Stimulated activated CD4-positive, alpha-beta T cell treated with anti-CD3 and anti-CD28 coated beads, Interleukin-2, amount 100 ng/mL, for 24 hours (primary cell): ENCODE data around the gene PIAS1.
"Not testable (repeated sequence)": the region's sequence is repeated elsewhere in the genome, so short reads cannot be mapped to it uniquely, and the experiment has no call there.

Source experiments
- DNase-seq, 2 donors: peaks; one replicate each; pipeline ENCODE4 v3.0.0-alpha.2; 2020

PIAS1 gene

DNA sequence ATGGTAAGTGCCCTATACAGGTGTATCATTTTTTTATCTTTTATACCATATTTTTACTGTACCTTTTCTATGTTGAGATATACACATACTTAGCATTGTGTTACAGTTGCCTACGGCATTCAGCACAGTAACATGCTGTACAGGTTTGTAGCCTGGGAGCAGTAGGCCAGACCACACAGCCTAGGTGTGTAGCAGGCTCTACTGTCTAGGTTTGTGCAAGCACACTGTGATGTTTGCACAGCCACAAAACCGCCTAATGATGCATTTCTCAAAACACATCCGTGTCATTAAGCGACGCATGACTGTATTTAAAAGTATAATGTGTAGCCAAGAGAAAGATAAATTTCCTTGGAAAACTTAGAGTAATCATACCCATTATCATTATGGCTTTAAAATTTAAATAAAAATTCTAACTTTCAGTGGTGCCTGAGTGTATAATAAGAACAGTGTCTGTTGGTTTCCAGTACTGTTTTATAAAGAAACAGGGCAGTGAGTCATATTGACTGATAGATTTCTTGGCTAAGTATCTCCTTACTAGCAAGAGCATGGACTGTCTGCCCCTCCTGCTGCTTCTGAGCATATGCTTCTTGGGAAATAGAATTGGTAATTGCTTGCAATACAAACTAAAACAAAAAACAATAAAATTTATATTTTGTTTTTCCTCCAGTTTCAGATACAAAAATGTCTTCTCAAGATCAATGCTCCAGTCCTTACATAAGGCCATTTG is 132.7 kb downstream of the PIAS1 start:
- no peak for DNase-seq

GRCh38 chr15:68187559-68187958 is 133.4 kb downstream of the PIAS1 start:
- no peak for DNase-seq

DNA sequence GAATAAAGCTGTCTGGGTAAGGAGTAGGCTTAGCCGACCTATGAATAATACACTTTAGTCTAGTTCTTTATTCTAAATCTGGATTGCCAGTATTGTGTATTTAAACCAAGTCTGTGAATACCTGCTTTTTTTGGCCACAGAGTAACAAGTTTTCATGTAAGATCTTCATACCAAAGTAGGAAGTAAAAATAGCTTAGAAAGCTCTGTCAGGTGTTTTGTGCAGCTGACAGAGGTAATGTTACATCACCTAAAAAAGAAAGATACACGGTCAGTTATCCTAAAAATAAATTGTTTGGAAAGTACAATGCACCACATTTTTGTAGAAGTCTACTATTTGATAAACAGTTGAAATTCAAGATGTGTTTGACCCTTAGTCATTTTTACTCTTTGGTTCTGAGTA is 134.5 kb downstream of the PIAS1 start:
- DNase-seq = no peak

- DNase-seq = no peak
Observed at GRCh38 chr15:68190048-68190447, 135.9 kb downstream of the PIAS1 start.

- DNase-seq = no peak
Observed at GRCh38 chr15:68191555-68191954, 137.4 kb downstream of the PIAS1 start.

DNA sequence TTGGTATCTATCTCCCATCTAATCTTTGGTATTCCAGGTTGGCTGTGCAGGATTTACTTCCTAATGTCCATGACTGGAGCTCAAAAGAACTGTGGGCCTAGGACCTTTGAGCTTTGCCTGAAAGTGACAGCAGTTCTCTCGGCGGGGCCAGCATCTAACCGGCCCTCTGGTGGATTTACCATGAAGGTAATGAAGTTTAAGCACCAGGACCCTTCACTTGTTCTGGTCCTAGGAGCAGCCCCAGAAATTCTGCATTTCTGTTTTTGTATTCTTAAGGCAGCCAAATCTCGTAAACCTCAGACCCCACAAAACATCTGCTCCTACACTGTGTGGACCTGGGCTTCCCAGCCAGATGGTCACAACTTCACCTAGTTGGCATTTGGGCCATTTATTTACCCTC is 138.0 kb downstream of the PIAS1 start:
- DNase-seq = no peak

DNA sequence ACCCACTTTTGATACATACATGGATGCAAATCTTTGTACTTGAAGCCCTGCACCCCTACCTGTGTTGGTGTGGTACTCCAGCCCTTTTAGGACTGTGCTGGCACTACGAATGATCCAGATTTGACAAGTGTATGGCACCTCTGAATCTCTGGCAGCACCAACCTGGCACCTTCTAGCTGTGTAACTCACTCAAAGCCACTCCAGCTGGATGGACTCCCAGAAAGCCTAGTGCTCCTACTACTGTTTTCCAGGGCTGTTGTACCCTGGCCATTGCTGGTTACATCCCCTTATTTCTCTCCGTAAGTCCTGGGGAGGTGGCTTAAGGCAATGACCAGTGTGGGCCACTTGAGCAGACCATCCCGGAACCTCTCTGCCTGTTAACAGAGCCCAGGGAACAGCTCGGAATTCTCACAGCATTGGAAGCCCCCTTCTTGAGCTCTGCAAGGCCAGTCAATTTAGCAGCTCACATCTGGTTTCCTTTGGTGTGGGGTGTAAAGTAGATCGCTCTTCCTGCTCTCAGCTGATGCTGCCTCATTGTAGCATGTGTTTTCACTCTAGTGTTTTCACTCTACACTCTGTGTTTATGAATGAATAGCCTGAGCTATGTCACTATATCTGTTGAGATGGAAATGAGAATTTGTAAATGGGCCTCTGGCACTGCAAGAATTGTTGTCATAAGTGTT is 138.8 kb downstream of the PIAS1 start:
- no peak for DNase-seq

DNA sequence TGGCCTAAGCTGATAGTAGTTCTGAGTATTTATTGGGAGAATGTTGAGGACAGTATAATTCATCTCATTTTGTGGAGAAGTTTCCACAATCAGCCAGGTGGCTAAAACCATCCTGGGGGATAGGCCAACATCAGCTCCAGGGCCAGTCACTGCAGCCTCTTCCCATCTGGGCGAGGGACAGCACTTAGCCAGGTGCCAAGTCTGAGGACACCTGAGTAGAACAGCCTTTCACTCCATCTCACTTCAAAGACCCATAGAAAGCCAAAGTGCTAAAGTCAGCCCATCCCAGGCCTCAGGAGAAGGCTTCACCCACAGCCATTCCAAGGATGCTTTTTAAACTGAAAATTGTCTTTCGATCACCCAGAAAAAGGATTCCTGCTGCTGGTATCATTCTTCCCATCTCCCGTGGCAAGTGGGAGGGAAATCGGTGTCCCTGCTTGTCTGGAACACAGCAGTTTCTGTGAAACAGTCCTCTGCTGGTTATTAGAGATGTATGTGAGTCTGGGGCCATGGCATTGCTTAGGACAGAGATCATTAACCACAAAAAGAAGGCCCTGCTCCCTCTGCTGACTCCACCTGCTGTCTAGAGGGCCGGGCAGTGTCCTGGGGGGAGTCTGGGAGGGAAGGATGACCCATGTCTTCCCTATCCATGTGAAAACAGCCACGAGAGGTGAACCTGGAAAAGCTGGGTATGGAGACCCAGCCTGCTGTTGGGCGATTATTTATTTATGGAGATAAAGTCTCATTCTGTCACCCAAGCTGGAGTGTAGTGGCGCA is 141.4 kb downstream of the PIAS1 start:
- no peak for DNase-seq

DNA sequence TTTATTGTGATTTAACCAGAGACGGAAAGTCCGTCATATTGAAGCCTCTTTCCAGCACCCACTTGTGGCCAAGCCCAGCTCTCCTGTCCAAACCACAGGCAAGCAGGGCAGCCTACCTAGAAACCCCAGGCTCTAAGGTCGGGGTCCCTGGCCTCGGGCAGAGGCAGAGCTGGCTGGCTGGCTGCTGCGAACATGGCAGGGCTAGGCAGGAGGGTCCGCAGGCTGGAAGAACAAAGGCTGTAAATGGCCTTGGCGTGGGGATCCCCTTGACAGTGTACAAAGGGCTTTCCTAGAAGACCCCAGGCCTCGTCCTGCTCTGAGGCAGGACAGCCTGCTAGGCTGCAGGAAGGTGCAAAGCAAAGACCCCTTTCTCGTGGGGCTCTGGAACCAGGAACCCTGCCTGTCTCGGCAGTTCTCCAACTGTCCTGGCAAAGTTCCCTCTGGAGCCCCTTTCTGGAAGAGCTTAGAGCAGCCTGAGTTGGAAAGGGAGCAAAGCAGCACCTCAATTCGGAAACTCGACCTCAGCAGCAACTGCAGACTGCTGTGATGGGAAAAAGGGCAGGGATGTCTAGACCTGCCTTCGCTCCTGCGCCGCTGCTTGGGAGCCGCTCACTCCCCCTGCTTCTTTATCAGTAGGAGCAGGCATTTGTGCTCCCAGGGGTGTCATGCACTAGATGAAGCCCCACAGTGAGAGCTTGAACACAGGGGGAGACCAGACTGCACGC is 142.5 kb downstream of the PIAS1 start:
- DNase-seq = no peak

DNA sequence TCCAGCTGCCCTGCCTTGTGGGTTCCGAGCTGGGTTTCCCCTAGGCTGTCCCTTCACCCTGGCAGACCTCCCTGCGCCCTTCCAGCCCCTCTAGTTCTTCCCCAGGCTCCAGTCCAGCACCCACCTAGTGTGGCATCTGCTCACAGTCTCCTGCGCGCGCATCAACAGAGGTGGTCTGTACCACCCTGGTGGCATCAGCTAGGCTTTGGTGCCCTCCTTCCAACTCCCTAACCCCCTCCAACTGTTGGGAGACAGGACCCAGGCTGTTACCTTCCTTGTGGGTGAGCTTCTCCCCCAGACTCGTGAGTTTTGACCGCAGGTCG is 143.0 kb downstream of the PIAS1 start:
- DNase-seq = no peak

- DNase-seq = no peak
Observed at GRCh38 chr15:68197661-68198437, 143.7 kb downstream of the PIAS1 start.

- no peak for DNase-seq
Observed at GRCh38 chr15:68199340-68199739, 145.2 kb downstream of the PIAS1 start.

DNA sequence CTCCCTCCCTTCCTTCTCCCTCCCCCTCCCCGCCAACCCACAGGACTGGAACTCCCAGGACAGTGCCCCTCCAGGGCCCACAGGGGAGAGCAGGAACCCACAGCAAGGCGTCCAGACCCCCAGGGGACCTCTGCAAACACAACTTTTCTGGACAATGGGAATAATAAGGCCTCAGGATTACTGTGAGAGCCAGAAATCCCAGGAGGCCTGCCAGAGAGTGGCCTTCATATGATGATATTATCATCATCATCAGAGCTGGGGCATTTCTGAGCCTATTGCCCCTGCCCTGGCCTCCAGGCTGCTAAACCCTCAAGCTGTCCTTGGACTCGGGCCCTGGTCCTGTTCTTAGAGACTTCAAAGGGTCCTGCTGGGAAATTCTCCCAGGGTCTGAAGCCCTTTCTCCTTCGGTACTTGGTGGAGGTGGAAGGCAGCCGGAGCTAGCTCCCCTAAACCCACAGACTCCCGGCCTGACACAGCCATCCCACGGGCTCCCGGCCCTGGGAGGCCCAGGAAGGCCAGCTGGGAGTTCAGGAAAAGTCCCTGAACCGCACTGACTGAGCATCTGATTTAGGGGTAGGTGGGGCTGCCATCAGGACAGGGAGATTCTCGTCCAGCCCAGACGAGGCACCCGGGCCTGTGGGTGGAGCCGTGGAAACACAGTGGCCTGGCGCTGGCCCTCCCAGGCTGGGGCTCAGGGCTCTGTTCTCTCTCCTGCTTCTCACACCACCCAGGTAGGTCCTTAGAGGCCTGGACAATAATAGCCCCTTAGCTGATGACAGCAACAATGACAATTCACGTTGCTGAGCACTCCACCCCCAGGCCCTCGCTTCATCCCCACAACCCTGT is 146.1 kb downstream of the PIAS1 start:
- no peak for DNase-seq

GRCh38 chr15:68201153-68201878 is 147.2 kb downstream of the PIAS1 start:
- no peak for DNase-seq

DNA sequence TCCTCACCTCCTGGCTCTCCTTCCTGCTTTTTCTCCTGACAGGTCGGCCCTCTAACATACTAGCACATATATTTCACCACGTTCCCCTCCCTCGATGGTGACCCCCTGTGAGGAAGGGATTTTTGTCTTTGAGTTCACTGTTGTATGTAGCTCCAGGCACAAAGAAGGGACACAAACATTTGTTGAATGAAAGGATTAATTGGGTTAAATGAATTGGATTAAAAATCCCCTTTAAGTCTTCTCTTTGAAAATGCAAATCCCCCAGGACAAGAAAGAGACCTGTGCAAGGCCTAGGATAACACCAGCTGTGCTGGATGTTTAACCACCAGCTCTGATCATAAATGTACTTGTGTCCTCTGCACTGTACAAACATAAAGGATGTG is 147.8 kb downstream of the PIAS1 start:
- no peak for DNase-seq

GRCh38 chr15:68202994-68203393 is 148.9 kb downstream of the PIAS1 start:
- DNase-seq = not testable (repeated sequence)

DNA sequence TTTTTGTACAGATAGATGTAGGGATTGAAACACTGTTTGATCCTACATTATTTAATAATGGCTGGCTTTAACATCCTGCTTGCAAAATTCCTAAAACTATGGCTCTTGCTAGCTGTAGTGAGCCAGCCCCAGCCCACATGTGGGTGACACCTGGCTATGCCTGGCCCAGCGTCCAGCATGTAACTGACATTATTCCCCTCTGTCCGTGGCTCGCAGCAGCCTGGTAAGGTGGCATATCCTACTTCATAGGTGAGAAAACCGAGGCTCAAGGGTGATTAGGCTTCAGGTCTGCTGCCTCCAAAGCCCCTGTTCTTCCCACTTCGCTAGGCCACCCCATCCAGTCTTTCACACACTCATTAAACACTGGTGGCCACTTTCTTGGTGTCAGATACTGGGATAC is 149.4 kb downstream of the PIAS1 start:
- no peak for DNase-seq

- DNase-seq = no peak
Observed at GRCh38 chr15:68203956-68204355, 149.8 kb downstream of the PIAS1 start.

GRCh38 chr15:68204361-68204760 is 150.2 kb downstream of the PIAS1 start:
- no peak for DNase-seq

DNA sequence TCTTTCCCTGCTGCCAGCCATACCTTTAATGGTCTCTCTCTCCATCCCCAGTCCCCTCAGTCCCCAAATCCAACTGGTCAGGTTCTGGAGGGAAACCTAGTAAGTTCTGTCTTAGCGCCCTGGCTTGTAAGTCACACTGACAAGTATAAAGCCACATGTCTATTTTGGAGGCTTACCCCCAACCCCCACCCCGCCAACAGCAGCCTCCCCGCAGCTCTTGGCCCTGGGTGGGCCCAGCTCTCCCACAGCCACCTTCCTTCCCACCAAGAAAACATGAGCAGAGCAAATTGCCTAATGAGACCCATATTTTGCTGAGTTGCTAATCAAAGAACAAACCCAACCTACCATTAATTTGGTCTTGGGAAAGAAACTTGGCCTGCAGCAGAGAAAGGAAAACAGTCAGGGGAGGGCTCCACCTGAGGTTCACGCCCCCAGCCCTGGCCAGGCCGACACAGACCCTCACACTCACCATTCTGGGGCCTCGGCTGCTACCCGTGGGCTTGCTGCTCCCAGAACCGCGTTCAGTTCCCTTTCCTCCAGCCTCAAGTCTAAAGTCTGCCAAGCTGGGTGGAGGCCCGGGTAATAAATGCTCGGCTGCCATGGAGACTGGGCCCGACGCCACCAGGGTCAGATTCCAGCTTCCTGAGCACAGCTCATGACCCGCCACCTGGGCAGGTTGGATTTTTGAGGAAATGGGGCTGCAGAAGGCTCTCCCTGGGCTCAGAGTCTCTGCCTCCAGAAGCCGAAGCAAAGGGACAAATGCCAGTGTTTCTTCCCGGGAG is 150.9 kb downstream of the PIAS1 start, which contains the start of gene CALML4:
TSS of gene CALML4 (minus strand) at position 557 of the 782 bp plus-strand sequence. CDS start at position 472, 85 bp downstream.
- DNase-seq = no peak
